ENCODE measurements around the gene SLC22A12.

The SLC22A12 gene

DNA sequence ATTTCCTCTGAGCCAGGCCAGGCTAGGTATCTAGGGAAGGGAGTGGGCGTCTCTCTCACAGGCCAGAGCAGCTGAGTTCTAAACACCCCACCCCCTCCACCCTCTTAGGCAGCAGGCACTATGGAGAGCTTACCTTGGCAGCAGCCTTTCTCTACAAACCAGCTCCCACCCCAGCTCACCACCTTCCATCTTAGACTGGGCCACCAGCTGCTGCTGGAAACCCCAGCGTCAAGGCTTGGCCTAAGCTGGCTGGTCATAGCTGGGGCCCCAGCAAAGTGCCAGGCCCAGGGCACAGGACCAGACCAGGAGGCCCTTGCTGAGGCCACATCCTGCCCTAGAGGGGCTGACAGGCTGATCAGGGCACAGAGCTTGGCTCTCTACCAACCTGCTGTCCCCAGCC, 20.2 kb downstream of the SLC22A12 start:
- no peak overlapping the region for H3K27ac Mint-ChIP-seq
- DNase-seq (no peak), ATAC-seq (replicated peaks) (no peak)
- no peaks in the 10 kb centered on the region for H3K9me3 Mint-ChIP-seq
- no peak overlapping the region for H3K4me3 Mint-ChIP-seq
- H3K36me3 Mint-ChIP-seq = no peaks in the 10 kb centered on the region
- H3K27me3 Mint-ChIP-seq = peaks cover 0 to 13% of the 10 kb centered on the region in 2 donors
- peaks cover 0 to 15% of the 10 kb centered on the region in 2 donors for H3K4me1 Mint-ChIP-seq

DNA sequence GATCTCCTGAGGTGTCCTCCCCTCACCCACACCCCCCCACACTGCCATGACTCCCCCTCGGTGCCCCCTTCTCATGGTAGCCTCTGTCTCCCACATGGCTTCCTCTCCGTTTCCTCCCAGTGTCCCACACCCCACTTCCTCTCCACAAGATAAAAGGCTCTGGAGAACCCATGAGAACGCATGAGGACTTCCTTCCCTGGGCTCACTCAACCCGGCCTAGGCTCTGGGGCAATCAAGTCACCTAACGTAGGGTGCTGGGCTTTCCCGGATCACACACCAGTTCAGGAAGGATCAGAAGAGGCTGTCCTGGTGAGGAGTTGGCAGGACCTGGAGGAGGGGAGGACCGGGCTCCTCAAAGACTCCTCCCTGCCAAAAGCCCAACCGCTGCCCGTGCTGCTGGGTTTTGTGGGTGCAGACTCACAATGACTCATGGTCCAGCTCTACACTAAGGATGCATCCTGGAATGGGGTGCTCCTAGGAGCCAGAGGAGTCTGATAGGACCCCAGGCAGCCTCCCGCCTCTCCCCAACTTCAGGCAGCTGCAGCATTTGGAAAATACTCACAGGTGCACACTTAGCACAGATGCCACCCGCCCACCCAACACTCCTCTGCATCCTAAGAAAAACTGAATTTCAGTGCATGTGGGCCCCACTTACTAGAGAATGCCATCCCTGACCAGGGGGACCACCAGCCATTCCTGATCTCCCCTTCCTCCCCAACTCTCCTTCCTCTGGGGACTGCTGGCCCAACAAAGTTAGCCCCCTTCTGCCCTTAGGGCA, 21.0 kb downstream of the SLC22A12 start:
- no peak overlapping the region for H3K4me3 Mint-ChIP-seq
- DNase-seq (no peak), ATAC-seq (replicated peaks) (no peak)
- peaks cover 0 to 10% of the 10 kb centered on the region in 2 donors for H3K4me1 Mint-ChIP-seq
- no peaks in the 10 kb centered on the region for H3K36me3 Mint-ChIP-seq
- H3K27ac Mint-ChIP-seq = no peak overlapping the region
- peaks cover 0 to 9% of the 10 kb centered on the region in 2 donors for H3K27me3 Mint-ChIP-seq
- H3K9me3 Mint-ChIP-seq = no peaks in the 10 kb centered on the region

DNA sequence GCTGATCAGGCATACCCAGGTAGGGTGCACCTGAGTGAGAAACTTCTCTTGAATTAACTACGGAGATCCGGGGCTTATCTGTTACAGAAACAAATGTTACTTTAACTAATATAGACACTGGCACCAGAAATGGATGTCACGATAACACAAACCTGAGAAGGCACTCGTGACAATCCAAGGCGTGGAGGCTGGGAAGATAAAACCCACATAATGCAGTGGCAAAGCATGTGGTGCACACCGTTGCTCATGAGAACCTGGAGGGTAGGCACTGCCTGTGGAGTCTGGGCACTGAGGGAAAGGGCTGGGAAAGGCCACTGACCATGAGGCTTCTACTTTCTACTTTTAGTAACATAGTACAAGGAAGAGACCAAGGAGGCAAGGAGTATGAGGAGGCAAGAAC, 22.6 kb downstream of the SLC22A12 start:
- H3K4me3 Mint-ChIP-seq = no peak overlapping the region
- no peaks in the 10 kb centered on the region for H3K36me3 Mint-ChIP-seq
- H3K9me3 Mint-ChIP-seq = no peaks in the 10 kb centered on the region
- no peak overlapping the region for H3K27ac Mint-ChIP-seq
- DNase-seq = no peak
- no peaks in the 10 kb centered on the region for H3K4me1 Mint-ChIP-seq
- no peak for ATAC-seq (replicated peaks)
- no peaks in the 10 kb centered on the region for H3K27me3 Mint-ChIP-seq

DNA sequence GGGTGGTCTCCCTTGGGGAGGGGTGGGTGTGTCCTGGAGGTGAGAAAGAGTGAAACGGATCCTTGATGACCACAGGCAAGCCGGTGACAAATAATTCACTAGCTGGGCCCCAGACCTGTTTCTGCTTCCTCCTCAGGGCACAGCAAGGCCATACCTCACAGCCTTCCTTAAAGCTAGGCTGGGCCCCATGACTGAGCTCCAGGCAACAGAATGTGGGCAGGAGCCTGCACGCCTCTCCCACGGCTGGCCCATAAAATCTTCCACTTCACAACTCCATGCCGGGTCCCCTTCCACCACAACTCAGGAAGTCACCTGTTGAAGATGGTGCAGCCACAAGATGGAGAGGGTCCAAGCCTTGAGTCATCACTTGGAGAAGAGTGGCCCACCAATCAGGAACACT, 23.9 kb downstream of the SLC22A12 start:
- Mint-ChIP-seq H3K4me1 (peaks cover 0 to 4% of the 10 kb centered on the region in 2 donors), H3K27ac (no peak overlapping the region), H3K27me3 (no peaks in the 10 kb centered on the region), H3K36me3 (no peaks in the 10 kb centered on the region), H3K4me3 (no peak overlapping the region), H3K9me3 (no peaks in the 10 kb centered on the region)
- DNase-seq (no peak), ATAC-seq (replicated peaks) (no peak)

DNA sequence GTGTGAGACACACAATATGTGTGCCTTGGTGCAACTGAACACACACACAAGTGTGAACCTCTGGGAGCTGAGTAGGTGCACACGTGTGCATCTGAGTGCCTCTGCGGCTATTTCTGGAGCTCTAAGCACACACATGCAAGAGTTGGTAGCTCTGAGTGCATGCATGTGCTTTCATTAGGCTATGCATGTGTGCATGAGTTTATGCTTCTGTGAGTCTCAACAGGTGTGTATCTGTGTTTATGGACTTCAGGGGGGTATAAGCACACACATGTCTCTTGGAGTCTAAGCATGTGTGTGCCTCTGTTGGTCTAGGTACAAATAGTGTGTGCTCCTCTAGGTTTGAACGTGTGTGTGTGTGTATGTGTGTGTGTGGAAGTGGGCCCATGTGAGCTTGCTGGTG, 25.8 kb downstream of the SLC22A12 start:
- Mint-ChIP-seq H3K27ac (no peak overlapping the region), H3K4me3 (no peak overlapping the region), H3K27me3 (no peaks in the 10 kb centered on the region), H3K36me3 (no peaks in the 10 kb centered on the region), H3K4me1 (peaks cover 8 to 13% of the 10 kb centered on the region in 2 donors), H3K9me3 (no peaks in the 10 kb centered on the region)
- no peak for ATAC-seq (replicated peaks)
- DNase-seq = no peak

DNA sequence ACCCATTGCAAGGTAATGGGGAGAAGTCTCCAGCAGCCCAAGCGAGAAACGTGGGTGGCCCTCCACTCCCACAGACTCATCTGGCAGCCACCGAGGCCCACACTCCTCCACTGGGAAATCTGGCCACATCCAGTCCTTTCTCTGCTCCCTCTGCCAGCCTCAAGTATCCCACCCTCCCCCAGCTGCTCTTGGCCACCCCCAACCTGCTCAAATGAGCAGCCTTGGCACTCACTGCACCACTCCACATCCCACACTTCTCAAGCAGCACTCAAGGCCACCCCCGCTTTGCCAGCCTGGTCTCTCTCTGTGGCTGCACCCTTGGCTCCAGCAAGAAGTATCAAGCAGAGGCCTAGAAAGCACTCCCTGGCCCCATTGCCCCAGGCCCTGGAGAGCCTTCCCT, 28.2 kb downstream of the SLC22A12 start:
- Mint-ChIP-seq H3K4me3 (no peak overlapping the region), H3K4me1 (peaks cover 8 to 13% of the 10 kb centered on the region in 2 donors), H3K9me3 (no peaks in the 10 kb centered on the region), H3K27ac (no peak overlapping the region), H3K36me3 (no peaks in the 10 kb centered on the region), H3K27me3 (no peaks in the 10 kb centered on the region)
- DNase-seq (no peak), ATAC-seq (replicated peaks) (no peak)

DNA sequence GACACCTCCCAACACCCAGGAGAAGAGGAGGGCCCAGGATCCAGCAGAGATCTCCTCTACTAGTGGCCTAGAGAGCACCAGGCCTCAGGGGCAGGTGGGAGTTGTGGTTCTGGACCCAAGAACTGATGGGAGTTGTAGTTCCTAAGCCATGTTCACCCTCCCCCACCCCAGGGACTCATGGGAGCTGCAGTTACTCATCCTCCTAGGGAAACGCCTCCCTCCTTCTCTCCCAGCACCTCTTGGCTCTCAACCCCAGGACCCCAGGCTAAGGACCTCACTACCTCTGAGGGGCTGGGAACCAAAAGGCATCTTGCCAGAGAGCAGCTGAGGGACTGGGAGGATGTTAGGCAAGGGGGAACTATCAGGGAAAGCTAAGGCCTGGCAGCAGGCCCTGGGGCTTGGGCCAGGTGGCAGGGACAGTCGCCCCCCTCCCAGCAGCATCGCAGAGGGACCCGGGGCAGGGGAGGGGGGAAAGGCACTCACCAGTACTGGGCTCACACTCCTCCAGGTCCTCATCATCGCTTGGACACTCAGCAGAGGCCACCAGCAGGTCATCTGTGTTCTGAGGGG, 28.9 kb downstream of the SLC22A12 start:
- Mint-ChIP-seq H3K36me3 (no peaks in the 10 kb centered on the region), H3K27me3 (no peaks in the 10 kb centered on the region), H3K4me1 (peaks cover 13 to 17% of the 10 kb centered on the region in 2 donors), H3K4me3 (no peak overlapping the region), H3K27ac (no peak overlapping the region), H3K9me3 (no peaks in the 10 kb centered on the region)
- ATAC-seq (replicated peaks) (no peak), DNase-seq (no peak)

DNA sequence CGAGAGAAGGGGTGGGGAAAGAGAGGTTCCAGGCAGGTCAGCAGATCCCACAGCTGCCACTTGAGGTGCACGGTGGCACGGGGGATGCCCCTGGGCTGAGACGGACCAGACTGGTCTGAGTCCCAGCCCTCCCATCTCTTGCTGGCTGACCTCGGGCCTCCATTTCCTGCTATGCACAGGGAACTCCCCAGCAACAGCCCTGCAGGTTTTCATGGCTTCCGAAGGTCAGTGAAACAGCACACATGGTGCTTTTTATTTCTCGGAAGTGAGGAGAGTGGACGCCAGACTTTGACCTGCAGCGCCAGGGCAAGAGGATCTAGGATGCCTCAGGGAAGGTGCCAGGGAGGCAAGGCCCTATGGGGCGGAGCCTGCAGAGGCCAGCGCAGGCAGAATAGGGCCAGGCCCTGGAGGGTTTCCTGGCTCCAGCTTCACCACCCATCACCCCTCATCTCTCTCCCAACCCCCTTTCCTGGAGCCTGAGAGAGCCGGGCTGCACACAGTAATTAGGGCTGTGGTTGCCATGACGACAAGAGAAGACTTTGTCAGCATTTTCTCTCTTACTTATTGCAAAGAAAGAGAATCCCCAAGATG, 29.5 kb downstream of the SLC22A12 start:
- no peak for DNase-seq
- peak overlapping the region; percentile 56 for H3K27ac Mint-ChIP-seq

DNA sequence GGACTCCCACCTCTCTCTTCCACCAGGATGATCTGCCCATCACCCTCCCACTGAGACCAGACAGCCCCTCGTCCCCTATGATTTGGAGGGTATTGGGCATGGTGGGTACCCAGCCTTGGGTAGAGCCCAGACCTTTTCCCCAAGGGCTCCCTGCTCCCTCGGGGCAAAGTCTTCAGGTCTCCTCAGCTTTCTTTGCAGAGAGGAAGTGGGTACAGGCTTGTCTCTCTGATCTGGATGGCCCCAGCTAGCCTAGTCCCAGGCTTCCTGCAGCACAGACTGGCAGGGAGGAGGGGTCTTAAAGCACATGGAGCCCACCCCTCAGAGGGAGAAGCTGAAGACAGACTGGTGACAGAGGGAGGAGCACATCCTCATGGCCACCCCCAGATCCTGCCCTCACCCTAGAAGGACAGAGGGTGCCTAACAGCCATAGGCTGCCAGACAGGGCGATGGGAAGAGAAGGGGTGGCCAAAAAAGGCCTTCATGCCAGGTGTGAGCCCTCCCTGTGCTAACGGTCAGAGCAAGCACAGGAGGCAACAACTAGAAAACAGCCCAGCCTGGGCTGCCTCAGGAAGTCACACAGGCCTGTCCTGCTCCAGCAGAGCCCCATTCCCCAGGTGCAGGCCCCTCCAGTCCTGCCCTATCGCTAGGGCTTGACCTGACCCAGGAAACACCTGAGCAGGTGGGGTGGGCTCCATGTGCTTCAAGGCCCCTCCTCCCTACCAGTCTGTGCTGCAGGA, 30.4 kb downstream of the SLC22A12 start:
- Mint-ChIP-seq H3K27ac (no peak overlapping the region), H3K27me3 (no peaks in the 10 kb centered on the region), H3K4me1 (peaks cover 22 to 31% of the 10 kb centered on the region in 2 donors), H3K36me3 (no peaks in the 10 kb centered on the region), H3K4me3 (no peak overlapping the region), H3K9me3 (no peaks in the 10 kb centered on the region)
- no peak for DNase-seq
- no peak for ATAC-seq (replicated peaks)

More for the DNA sequence above, 29.5 kb downstream of the SLC22A12 start:
- ATAC-seq (replicated peaks) = no peak
- Mint-ChIP-seq H3K4me1 (peaks cover 17 to 23% of the 10 kb centered on the region in 2 donors), H3K9me3 (no peaks in the 10 kb centered on the region), H3K27me3 (no peaks in the 10 kb centered on the region), H3K36me3 (no peaks in the 10 kb centered on the region), H3K4me3 (no peak overlapping the region)

DNA sequence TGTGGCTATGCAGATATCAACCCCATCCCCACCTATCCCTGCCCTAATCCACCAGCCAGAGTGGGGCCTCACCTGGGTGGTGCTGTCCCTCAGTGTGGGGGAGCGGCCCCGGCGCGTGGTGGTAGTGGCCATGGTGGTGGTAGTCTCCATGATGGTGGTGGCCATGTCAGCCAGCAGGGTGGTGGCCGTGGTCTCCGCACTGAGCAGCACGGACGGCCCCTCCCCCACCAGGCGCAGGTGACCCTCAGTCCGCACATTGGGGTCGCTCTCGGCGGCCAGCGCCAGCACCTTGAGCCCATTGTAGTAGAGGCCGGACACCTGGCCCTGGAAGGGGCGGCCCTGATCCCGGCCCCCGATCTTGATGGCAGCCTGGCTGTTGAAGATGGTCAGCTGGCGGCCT, 31.7 kb downstream of the SLC22A12 start:
- ATAC-seq (replicated peaks) = no peak
- peaks cover 25 to 39% of the 10 kb centered on the region in 2 donors for H3K4me1 Mint-ChIP-seq

DNA sequence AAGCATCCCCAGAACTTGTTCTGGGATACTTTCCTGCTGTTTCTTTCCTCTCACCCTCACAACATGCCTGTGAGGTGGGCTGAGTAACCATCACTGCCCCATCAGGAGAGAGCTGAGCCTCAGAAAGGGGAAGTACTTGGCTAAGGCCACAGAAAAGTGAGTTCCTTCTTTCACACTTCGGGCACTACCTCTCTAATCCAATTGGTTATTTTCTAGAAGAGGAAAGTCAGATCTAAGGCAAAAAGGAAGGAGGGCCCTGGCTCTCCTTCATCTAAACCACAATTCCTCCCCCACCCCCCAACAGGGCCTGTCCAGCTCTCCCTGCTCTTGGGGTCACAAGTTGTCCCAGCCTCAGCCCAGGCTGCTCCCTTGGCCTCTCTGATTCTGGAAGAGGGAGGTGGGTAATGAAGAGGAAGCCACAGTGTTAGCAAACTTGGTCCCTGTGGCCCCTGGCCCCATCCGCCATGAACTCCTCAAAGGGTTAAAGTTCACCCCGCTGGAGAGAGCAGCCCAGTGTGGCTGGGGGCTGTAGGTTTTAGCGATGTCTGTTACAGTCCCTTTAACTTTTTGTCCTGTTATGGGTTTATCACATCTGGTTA, 34.0 kb downstream of the SLC22A12 start:
- no peaks in the 10 kb centered on the region for H3K9me3 Mint-ChIP-seq

More for the DNA sequence above, 31.7 kb downstream of the SLC22A12 start:
- Mint-ChIP-seq H3K36me3 (no peaks in the 10 kb centered on the region), H3K27me3 (no peaks in the 10 kb centered on the region), H3K9me3 (no peaks in the 10 kb centered on the region), H3K4me3 (no peak overlapping the region), H3K27ac (no peak overlapping the region)
- no peak for DNase-seq

DNA sequence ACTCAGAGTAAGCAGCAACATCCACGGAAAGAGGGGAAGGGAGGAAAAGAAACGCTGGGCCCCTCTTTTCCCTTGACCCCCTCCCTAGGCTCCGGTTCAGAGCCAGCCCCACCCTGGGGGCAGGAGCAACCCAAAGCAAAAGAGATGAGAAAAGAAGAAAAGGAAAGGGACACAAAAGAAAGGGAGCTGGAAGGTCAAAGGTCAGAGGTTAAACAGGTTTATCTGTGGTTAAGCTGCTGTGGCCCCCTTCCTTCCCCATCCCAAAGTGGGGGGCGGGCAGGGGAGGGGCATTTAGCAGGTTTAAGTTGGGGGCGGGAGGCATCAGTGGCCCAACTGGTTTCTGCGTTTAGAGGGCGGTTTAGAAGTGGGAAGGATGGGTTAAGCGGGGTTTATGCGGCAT, 35.6 kb downstream of the SLC22A12 start:
- peaks cover 20 to 27% of the 10 kb centered on the region in 2 donors for H3K4me1 Mint-ChIP-seq
- H3K9me3 Mint-ChIP-seq = no peaks in the 10 kb centered on the region
- DNase-seq (no peak), ATAC-seq (replicated peaks) (no peak)
- H3K27ac Mint-ChIP-seq = no peak overlapping the region
- no peaks in the 10 kb centered on the region for H3K36me3 Mint-ChIP-seq
- H3K4me3 Mint-ChIP-seq = no peak overlapping the region
- H3K27me3 Mint-ChIP-seq = no peaks in the 10 kb centered on the region

More for the DNA sequence above, 34.0 kb downstream of the SLC22A12 start:
- DNase-seq = peak; percentile 31
- peaks cover 25 to 34% of the 10 kb centered on the region in 2 donors for H3K4me1 Mint-ChIP-seq
- ATAC-seq (replicated peaks) = peak; percentile 94 to 95
- no peak overlapping the region for H3K27ac Mint-ChIP-seq
- no peaks in the 10 kb centered on the region for H3K36me3 Mint-ChIP-seq
- H3K27me3 Mint-ChIP-seq = no peaks in the 10 kb centered on the region
- H3K4me3 Mint-ChIP-seq = no peak overlapping the region

DNA sequence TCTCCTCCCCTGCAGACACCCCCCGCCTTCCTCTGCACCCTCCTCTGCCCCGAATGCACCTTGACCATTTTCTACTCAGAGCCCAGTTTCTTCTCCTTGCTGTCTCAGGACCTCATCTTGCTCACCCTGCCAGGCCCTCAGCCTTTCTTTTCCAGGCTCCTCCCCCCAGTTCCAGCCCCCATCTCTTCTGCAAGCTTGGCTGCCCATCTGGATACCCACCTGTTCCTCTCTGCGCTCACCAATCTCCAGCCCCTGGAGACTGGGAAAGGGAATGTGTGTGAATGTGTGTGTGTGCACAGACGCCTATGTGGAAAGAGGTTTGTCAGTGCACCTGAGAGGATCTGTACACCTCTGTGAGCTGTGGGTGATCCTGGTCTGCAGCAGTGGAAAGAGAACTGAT, 36.4 kb downstream of the SLC22A12 start:
- H3K27ac Mint-ChIP-seq = peak overlapping the region; percentile 21
- ATAC-seq (replicated peaks) = no peak
- no peaks in the 10 kb centered on the region for H3K27me3 Mint-ChIP-seq
- DNase-seq = no peak
- no peak overlapping the region for H3K4me3 Mint-ChIP-seq
- peaks cover 22 to 32% of the 10 kb centered on the region in 2 donors for H3K4me1 Mint-ChIP-seq
- H3K36me3 Mint-ChIP-seq = no peaks in the 10 kb centered on the region
- H3K9me3 Mint-ChIP-seq = no peaks in the 10 kb centered on the region

DNA sequence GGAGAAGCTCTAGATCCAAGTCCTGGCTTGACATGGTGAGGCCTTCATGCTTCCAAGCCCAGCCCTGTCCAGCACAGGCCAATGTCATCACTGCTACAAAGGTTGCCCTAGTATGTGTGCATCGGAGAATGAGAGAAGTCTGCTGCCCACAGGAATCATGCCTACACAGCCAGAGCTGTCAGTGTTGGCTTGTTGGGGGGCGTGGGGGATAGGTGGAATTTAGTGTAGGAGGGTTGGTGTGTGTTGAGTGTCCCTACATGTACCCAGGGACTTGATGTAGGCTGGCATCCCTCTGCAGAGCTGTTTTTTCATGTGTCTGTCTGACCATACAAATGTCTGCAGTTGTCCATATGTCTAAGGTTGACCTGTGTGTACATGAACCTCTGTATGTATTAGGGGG, 37.6 kb downstream of the SLC22A12 start:
- ATAC-seq (replicated peaks) (no peak), DNase-seq (no peak)
- H3K4me3 Mint-ChIP-seq = no peak overlapping the region
- H3K27me3 Mint-ChIP-seq = peaks cover 0 to 3% of the 10 kb centered on the region in 2 donors
- H3K4me1 Mint-ChIP-seq = peaks cover 25 to 32% of the 10 kb centered on the region in 2 donors
- H3K27ac Mint-ChIP-seq = no peak overlapping the region
- no peaks in the 10 kb centered on the region for H3K36me3 Mint-ChIP-seq
- H3K9me3 Mint-ChIP-seq = no peaks in the 10 kb centered on the region

Data from stimulated activated naive B cell treated with anti-CD40 and anti-IgM and Interleukin-4, amounts not matched to agents 10 μg/mL and 1 μg/mL and 100 μg/mL, for 72 hours (primary cell).